Stomach (tissue), 4 donors: ENCODE data around the gene RPL13.

Experiments used
- EP300 ChIP-seq: sonication (generic); formaldehyde crosslinking; IDR thresholded peaks from one replicate; pipeline ENCODE4 v1.6.1; 2017; ENCODE audit warnings: antibody characterized with exemption
- POLR2A ChIP-seq, 4 donors: fragments of 450-650 bp; IDR thresholded peaks; one replicate each; pipeline ENCODE4 v1.6.1; 2016; ENCODE audit warnings: antibody characterized with exemption in 4 of 4, control low read depth in 2 of 4, mild to moderate bottlenecking in 1 of 4, moderate library complexity in 1 of 4
- TF ChIP-seq, protein P1 (sequence below), 7 experiments: fragments of 450-650 bp in 4 of 7; fragments of 200-600 bp in 3 of 7; sonication (generic) in 3 of 7; IDR thresholded peaks; one replicate each; pipeline ENCODE4 v1.5.1; 2016 to 2019; ENCODE audit warnings: antibody characterized with exemption in 7 of 7, control low read depth in 2 of 7, mild to moderate bottlenecking in 1 of 7

DNA sequence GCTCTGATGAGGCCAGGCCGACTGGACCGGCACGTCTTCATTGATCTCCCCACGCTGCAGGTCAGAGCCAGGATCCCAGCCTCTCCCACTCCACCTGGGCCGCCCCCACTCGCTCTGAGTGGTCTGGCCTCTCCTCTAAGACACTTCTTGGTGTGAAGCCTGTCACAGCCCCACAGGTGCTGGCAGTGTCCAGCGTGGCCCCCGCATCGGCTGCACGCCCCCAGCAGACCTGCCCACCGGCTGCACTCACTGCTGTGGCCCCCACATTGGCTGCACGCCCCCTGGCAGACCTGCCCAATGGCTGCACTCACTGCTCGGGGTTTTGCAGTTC is 15.8 kb upstream of the RPL13 start:
- TF ChIP-seq, protein P1, sequence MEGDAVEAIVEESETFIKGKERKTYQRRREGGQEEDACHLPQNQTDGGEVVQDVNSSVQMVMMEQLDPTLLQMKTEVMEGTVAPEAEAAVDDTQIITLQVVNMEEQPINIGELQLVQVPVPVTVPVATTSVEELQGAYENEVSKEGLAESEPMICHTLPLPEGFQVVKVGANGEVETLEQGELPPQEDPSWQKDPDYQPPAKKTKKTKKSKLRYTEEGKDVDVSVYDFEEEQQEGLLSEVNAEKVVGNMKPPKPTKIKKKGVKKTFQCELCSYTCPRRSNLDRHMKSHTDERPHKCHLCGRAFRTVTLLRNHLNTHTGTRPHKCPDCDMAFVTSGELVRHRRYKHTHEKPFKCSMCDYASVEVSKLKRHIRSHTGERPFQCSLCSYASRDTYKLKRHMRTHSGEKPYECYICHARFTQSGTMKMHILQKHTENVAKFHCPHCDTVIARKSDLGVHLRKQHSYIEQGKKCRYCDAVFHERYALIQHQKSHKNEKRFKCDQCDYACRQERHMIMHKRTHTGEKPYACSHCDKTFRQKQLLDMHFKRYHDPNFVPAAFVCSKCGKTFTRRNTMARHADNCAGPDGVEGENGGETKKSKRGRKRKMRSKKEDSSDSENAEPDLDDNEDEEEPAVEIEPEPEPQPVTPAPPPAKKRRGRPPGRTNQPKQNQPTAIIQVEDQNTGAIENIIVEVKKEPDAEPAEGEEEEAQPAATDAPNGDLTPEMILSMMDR (IDR thresholded peaks at IDR 0.05), result no peak
- TF ChIP-seq POLR2A (IDR thresholded peaks at IDR 0.05) (no peak), EP300 (no peak)
